Measurements from ENCODE around the gene LRRC30. TPM values are rescaled to one million over a fixed set of nuclear protein-coding genes. Genes with fewer than 3 reads are reported as not detected.

The LRRC30 gene
- total RNA-seq, 1 experiment from 2014 or later, result not detected

GRCh38 chr18:7234956-7235355 is 4.1 kb downstream of the LRRC30 start:
- TF ChIP-seq ZNF274 (IDR thresholded peaks at IDR 0.05; ENCODE audit: low read depth, low read length), result no peak
- no peak for TF ChIP-seq ELF1 (IDR thresholded peaks at IDR 0.05; ENCODE audit: borderline replicate concordance, low read depth)
- TF ChIP-seq MAX (IDR thresholded peaks at IDR 0.05), result no peak
- TF ChIP-seq JUND (IDR thresholded peaks at IDR 0.05), result no peak
- TF ChIP-seq ATF3 (IDR thresholded peaks at IDR 0.05), result no peak
- TF ChIP-seq ZBTB33 (IDR thresholded peaks at IDR 0.05; ENCODE audit: extremely low read depth, insufficient replicate concordance, low read length), result no peak
- TF ChIP-seq REST (IDR thresholded peaks at IDR 0.05; ENCODE audit: low read depth), result no peak
- TF ChIP-seq TCF7L2 (IDR thresholded peaks at IDR 0.05; ENCODE audit: borderline replicate concordance, extremely low read depth, insufficient read depth, insufficient read length), result no peak
- TF ChIP-seq POLR2AphosphoS5 (IDR thresholded peaks at IDR 0.05; ENCODE audit: low read depth, low read length), result no peak
- no peak for TF ChIP-seq SRF (IDR thresholded peaks at IDR 0.05; ENCODE audit: low read depth)
- TF ChIP-seq EZH2 (IDR thresholded peaks at IDR 0.05), result no peak
- BruUV-seq (replicated peaks), result no TSS peak
- ChIA-PET CTCF (no interaction called here), POLR2A (no interaction called here), RAD21 (ENCODE audit: low non-redundant PET in 1 of 2, low total read pairs in 2 of 2, uncharacterized antibody in 2 of 2, unreplicated experiment in 2 of 2) (no interaction called here)
- no peaks in the 10 kb centered on the region for H4K20me1 ChIP-seq (ENCODE audit: insufficient read depth)
- no peaks in the 10 kb centered on the region for H3K9me2 ChIP-seq (ENCODE audit: insufficient read depth)
- H3K4me2 ChIP-seq (ENCODE audit: low read length), result no peak overlapping the region
- no peaks in the 10 kb centered on the region for H3K79me2 ChIP-seq (ENCODE audit: insufficient read depth, low read length)
- H3K36me3 ChIP-seq (ENCODE audit: control insufficient read depth in 1 of 2, insufficient read depth in 2 of 2, low read length in 2 of 2), result no peaks in the 10 kb centered on the region
- DNase-seq (ENCODE audit: low read depth, low spot score) (no peak), ATAC-seq (no peak)
- no peak overlapping the region for H3K4me3 ChIP-seq (replicated peaks in 1 of 2; ENCODE audit: low read depth in 1 of 2, low read length in 2 of 2)
- no peaks in the 10 kb centered on the region for H3K4me1 ChIP-seq (ENCODE audit: control insufficient read depth in 1 of 2, insufficient read depth in 2 of 2, low read length in 2 of 2)
- H3K27me3 ChIP-seq (ENCODE audit: insufficient read depth, low read length), result no peaks in the 10 kb centered on the region
- intact Hi-C loops (cut with micrococcal nuclease), result no loop called here
- peaks cover 0 to 27% of the 10 kb centered on the region in 2 experiments; a peak in 2 of 4 replicates for H3K9me3 ChIP-seq (ENCODE audit: control insufficient read depth in 1 of 2, insufficient read depth in 1 of 2, low read depth in 1 of 2, low read length in 2 of 2)
- H3K9ac ChIP-seq (ENCODE audit: low read length), result no peak overlapping the region
- H3K27ac ChIP-seq (ENCODE audit: low read depth, low read length), result no peak overlapping the region
- H2AFZ ChIP-seq (ENCODE audit: low read depth, low read length, poor library complexity, severe bottlenecking), result no peak overlapping the region

Measured in HCT116 (cell line).